ENCODE data around the gene BLVRB.
A peak's percentile ranks its signal among the peaks of the same experiment; 100 is the strongest.
"Not testable (repeated sequence)": the region's sequence is repeated elsewhere in the genome, so short reads cannot be mapped to it uniquely, and the experiment has no call there.

BLVRB gene

GRCh38 chr19:40449506-40449905 is 16.0 kb downstream of the BLVRB start:
- no peak for DNase-seq (ENCODE audit: low read depth)

- DNase-seq (ENCODE audit: low read depth) = no peak
Measured at GRCh38 chr19:40446263-40446784, 19.2 kb downstream of the BLVRB start.

- no peak for DNase-seq (ENCODE audit: low read depth)
Measured at GRCh38 chr19:40445780-40446262, 19.7 kb downstream of the BLVRB start.

GRCh38 chr19:40444825-40445312 is 20.7 kb downstream of the BLVRB start:
- DNase-seq (ENCODE audit: low read depth) = no peak

- peak; percentile 89 for DNase-seq (ENCODE audit: low read depth)
Measured at GRCh38 chr19:40444000-40444824, 21.3 kb downstream of the BLVRB start, which contains the start of gene SERTAD3. TSS of gene SERTAD3 (minus strand) at chr19:40444335. CDS start at chr19:40442080, 2,255 bp downstream.

GRCh38 chr19:40443131-40443999 is 22.2 kb downstream of the BLVRB start:
- DNase-seq (ENCODE audit: low read depth) = peak; percentile 99

- no peak for DNase-seq (ENCODE audit: low read depth)
Measured at GRCh38 chr19:40442328-40443130, 23.0 kb downstream of the BLVRB start.

- DNase-seq (ENCODE audit: low read depth) = no peak
Measured at GRCh38 chr19:40441719-40442253, 23.8 kb downstream of the BLVRB start.

GRCh38 chr19:40438284-40438683 is 27.3 kb downstream of the BLVRB start:
- DNase-seq (ENCODE audit: low read depth) = no peak

- peak; percentile 89 for DNase-seq (ENCODE audit: low read depth)
Measured at GRCh38 chr19:40433391-40434216, 31.9 kb downstream of the BLVRB start.

- not testable (repeated sequence) for DNase-seq (ENCODE audit: low read depth)
Measured at GRCh38 chr19:40432760-40433159, 32.8 kb downstream of the BLVRB start.

GRCh38 chr19:40431698-40432097 is 33.8 kb downstream of the BLVRB start:
- DNase-seq (ENCODE audit: low read depth) = no peak

GRCh38 chr19:40430242-40430641 is 35.3 kb downstream of the BLVRB start:
- DNase-seq (ENCODE audit: low read depth) = not testable (repeated sequence)

GRCh38 chr19:40428197-40428596 is 37.3 kb downstream of the BLVRB start:
- not testable (repeated sequence) for DNase-seq (ENCODE audit: low read depth)

GRCh38 chr19:40425450-40426287 is 39.9 kb downstream of the BLVRB start, which contains the start of gene SERTAD1:
TSS of gene SERTAD1 (minus strand) at chr19:40425992. CDS start at chr19:40423546, 2,446 bp downstream.
- DNase-seq (ENCODE audit: low read depth) = peak; percentile 98

GRCh38 chr19:40424637-40425449 is 40.7 kb downstream of the BLVRB start:
- no peak for DNase-seq (ENCODE audit: low read depth)

GRCh38 chr19:40423938-40424337 is 41.6 kb downstream of the BLVRB start:
- DNase-seq (ENCODE audit: low read depth) = no peak

Data from stromal cell of bone marrow (primary cell).